G401.6 (cell line): ENCODE data around the gene USB1.

Experiments
- FAIRE-seq: peaks from 2 replicates; lab custom pipeline; 2012; peaks lifted over from hg19 to GRCh38; lab: Jason Lieb, UNC

The USB1 gene

GRCh38 chr16:58035356-58036170, 34.4 kb downstream of the USB1 start:
- no peak for FAIRE-seq

DNA sequence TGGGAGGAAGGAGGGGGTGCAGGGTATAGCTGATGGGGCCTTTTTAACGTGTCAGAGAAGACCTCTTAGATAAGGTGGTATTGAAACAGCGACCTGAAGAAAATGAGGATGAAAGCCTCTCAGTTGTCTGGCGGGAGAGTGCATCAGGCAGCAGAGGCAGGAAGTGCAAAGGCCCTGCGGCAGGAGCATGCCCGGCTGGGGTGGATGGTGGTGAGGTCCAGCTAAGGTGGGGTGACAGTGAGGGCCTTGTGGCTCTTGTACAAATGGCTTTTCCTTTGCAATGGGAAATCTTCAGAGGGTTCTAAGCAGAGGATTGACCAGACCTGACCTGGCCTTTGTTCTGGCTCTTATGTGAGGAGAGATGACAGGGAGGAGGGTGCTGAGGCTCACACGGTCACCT, 35.7 kb downstream of the USB1 start:
- no peak for FAIRE-seq

DNA sequence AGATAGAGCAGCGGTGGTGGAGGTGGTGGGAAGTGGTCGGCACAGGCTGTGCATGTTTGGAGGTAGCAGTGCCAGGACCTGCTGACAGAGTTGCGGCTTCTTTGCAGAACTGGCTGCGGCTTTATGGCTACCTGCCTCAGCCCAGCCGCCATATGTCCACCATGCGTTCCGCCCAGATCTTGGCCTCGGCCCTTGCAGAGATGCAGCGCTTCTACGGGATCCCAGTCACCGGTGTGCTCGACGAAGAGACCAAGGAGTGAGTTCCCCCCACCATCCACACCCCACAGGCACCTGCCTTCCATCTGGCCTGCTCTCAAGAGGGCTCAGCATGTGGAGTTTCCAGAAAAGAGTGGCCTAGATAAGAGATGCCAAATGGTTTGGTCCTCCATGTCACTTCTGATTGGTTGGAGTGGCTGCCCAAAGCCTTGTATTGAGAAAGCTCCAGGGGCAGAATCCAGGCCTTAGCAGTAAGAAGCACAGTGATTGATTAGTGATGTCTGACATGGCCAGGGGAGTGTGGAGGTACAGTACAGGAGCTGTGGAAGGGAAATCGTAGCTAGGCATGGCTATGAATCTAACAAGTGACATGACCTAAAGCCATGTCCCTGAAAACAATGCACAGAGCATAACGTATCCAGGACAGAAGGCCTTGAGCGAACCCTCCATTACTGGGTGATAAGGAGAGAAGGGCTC, 36.3 kb downstream of the USB1 start:
- no peak for FAIRE-seq

- FAIRE-seq, result no peak
Measured at GRCh38 chr16:58038219-58038641, 37.0 kb downstream of the USB1 start.

DNA sequence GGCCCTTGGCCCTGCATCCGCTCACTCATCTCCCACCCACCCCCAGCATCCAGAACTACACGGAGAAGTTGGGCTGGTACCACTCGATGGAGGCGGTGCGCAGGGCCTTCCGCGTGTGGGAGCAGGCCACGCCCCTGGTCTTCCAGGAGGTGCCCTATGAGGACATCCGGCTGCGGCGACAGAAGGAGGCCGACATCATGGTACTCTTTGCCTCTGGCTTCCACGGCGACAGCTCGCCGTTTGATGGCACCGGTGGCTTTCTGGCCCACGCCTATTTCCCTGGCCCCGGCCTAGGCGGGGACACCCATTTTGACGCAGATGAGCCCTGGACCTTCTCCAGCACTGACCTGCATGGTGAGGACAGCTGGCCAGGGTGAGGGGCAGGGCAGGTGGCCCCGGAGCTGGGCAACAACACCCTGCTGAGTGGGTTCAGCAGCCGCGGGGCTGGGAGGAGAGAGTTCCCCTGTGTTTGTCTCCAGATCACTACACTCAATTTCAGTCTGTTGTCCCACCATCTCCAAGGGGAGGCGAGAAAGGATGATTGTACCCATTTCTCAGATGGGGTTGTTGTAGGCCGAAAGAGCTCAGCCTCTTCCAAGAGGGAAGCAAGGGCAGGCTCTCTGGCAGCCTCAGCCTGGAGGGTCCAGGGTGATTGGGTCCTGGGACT, 38.8 kb downstream of the USB1 start:
- no peak for FAIRE-seq

DNA sequence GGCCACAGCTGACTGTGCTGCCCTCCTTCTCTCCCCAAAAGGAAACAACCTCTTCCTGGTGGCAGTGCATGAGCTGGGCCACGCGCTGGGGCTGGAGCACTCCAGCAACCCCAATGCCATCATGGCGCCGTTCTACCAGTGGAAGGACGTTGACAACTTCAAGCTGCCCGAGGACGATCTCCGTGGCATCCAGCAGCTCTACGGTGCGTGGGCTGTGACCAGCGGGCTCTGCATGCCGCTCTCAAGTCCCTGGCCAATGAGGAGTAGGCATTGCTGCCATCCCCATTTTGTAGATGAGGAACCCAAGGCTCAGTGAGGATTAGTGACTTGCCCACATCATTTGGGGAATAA, 39.3 kb downstream of the USB1 start:
- no peak for FAIRE-seq

- FAIRE-seq, result no peak
Measured at GRCh38 chr16:58040945-58041627, 39.9 kb downstream of the USB1 start.

- no peak for FAIRE-seq
Measured at GRCh38 chr16:58041628-58041955, 40.4 kb downstream of the USB1 start.

GRCh38 chr16:58042001-58042885, 41.0 kb downstream of the USB1 start:
- no peak for FAIRE-seq

DNA sequence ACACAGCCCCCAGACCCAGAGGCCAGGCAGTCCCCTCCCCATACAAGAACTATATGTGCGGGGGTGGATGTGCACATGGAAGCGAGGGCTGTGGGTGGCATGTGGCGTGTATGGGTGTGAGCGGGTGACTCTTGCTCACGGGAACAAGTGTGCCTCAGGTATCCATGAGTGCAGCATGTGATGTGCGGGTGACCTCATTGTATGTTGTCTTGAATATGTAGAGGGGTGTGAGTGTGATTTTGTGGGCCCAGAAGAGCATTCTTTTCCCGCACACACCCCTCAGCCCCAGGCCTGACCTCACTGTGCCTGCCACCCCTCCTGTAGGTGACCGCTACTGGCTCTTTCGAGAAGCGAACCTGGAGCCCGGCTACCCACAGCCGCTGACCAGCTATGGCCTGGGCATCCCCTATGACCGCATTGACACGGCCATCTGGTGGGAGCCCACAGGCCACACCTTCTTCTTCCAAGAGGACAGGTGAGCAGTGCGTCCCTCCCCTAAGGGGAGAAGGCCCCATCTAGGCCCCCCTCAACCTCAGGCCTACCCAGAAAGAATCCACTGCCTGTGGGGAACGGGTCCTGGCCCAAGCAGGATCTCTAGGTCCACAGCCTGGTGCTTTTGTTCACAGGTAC, 41.8 kb downstream of the USB1 start:
- FAIRE-seq, result no peak

DNA sequence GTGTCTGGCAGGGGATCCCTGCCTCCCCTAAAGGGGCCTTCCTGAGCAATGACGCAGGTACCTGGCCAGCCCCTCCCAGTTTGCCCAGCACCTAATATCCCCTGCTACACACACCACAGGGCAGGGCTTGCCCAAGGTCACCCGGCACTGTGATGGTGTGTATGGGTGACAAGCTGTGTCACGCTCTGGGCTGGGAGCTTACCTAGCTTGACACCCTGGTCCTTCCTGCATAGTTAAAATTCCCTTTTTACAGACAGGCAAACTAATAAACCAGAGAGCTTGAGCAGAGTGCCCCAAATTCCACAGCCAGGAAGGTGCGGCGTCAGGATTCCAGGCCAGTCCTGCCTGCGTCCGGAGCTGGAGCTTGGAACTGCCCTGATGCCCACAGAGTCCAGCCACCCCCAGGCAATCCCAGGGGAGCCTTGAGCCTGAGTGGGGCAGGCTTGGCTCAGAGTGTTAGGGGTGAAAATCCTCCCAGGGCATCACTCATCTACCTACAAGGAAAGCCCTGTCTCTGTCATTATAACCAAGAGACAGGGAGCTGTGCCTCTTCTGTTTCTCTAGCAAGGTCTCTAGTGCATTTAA, 42.5 kb downstream of the USB1 start:
- FAIRE-seq, result no peak

DNA sequence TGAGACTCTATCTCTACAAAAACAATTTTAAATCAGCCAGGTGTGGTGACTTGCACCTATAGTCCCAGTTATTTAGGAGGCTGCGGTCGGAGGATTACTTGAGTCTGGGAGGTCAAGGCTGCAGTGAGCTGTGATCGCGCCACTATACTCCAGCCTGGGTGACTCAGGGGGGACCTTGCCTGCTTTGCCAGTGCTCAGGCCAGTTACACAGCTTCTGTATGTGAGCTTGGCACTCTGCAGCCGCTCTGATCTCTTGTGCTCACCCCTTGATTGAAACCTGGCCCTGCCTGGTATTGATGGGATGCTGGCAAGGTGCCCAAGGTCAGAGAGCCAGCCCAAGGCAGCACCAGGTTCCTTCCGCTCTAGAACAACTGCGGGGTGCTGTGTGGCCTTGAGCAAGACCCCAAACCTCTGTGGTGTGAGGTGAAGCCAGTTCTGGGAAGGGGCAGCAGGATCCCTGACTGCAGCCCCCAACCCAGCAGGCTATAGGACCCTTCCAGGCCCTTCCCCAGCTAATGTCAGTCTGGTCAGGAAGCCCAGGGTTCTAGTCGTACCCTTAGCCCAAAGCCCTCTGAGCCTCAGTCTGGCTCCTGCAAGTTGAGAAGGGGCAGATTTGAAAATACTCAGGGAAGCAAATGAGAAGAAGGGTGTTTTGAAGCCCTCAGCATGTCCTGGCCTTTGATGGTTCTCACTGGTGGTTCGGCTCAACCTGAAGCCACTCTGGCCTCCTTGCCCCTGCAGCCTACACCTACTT, 43.2 kb downstream of the USB1 start:
- FAIRE-seq, result no peak

DNA sequence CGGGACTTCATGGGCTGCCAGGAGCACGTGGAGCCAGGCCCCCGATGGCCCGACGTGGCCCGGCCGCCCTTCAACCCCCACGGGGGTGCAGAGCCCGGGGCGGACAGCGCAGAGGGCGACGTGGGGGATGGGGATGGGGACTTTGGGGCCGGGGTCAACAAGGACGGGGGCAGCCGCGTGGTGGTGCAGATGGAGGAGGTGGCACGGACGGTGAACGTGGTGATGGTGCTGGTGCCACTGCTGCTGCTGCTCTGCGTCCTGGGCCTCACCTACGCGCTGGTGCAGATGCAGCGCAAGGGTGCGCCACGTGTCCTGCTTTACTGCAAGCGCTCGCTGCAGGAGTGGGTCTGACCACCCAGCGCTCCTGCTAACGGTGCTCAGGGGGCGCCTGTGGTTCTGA, 43.9 kb downstream of the USB1 start:
- no peak for FAIRE-seq

DNA sequence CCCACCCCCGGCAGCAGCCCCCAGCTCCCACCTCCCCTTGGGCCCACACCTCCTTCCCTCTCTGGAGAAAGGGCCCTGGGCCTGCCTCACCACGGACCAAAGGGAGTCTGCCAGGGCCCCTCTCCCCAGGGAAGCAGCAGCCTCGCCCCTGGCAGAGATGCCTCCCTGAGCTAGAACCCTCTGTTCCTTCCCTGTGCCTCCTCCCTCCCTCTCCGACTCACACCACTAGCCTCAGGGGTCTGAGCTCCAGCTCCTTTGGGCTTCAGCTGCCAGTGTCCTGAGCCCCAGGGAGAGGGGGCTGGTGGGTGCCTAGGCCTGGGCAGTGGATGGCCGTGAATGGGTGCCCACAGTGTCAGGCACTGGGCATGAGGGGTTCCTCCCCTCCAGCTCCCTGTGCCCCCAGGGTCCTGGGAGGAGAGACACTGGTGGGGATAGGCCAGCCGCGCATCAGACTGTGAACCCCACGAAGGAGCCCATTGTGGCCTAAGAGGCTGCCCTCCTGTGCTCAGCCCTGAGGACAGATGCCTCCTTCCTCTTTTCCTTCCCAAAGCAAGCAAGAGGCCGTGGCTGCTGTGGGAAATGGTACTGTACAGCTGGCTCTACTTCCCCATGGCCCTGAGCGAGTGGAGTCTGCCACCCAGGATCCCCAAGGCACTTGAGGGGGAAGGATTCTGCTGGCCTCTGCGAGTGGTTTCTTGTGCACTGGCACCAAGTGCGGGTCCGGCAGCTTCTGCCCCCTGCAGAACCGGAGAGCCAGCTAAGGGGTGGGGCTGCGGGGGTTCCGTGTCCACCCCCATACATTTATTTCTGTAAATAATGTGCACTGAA, 45.1 kb downstream of the USB1 start:
- no peak for FAIRE-seq

- no peak for FAIRE-seq
Measured at GRCh38 chr16:58046936-58047335, 45.7 kb downstream of the USB1 start.

GRCh38 chr16:58047557-58048348, 46.5 kb downstream of the USB1 start:
- no peak for FAIRE-seq

DNA sequence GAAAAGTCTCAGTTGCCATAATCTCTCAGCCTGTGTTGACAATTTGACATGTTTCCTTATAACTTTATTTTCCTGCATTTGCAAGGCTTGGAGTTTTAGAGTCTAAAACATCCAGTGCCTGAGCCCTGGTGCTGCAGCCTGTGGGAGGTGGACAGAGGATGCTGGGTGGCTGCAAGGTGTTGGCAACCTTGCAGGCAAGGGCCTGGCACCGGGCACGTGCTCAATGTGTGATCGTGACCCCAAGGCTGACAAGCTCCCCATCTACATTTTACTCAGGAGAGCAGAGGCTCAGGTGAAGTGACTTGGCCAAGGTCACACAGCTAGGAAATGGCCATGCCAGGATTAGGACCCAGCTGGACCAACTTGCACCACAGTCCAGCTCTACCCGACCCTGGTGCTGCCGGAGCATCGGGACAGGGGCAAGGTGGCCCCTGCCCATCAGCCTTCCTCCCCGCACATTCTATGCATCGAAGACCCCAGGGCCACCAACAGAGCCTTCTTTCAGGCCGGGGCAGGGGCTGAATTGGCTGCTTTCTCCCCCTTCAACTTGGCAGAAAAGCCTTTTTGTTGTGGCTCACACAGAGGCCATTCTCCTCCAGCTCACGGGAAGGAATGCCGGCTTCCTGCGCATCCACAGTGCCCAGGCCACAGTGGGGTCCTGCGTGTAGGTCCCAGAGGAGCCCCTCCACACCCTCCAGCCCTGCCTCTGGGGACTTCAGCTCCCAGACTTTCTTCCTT, 47.5 kb downstream of the USB1 start:
- FAIRE-seq, result no peak
